ENCODE data around the gene SERPINH1.
A peak's percentile ranks its signal among the peaks of the same experiment; 100 is the strongest.

Gene SERPINH1

GRCh38 chr11:75527938-75528735 lies 33.9 kb upstream of the SERPINH1 start:
- no peaks in the 10 kb centered on the region for H3K36me3 ChIP-seq (replicated peaks)
- in situ Hi-C loops (cut with HindIII; ENCODE audit: low pct_ligation_motif_present, low sequenced_read_pairs), result no loop called here
- no peak overlapping the region for H3K27ac ChIP-seq
- no peak for DNase-seq
- H3K4me3 ChIP-seq (ENCODE audit: low read depth, low read length), result no peak overlapping the region
- H3K27me3 ChIP-seq (replicated peaks), result peaks cover 3% of the 10 kb centered on the region
- TF ChIP-seq CTCF (IDR thresholded peaks at IDR 0.05; ENCODE audit: low read depth, low read length, missing control alignments), result no peak

GRCh38 chr11:75530577-75530976 lies 31.5 kb upstream of the SERPINH1 start:
- in situ Hi-C loops (cut with HindIII; ENCODE audit: low pct_ligation_motif_present, low sequenced_read_pairs), result no loop called here
- no peaks in the 10 kb centered on the region for H3K27me3 ChIP-seq (replicated peaks)
- no peak for DNase-seq
- no peak overlapping the region for H3K4me3 ChIP-seq (ENCODE audit: low read depth, low read length)
- no peak overlapping the region for H3K27ac ChIP-seq
- no peak for TF ChIP-seq CTCF (IDR thresholded peaks at IDR 0.05; ENCODE audit: low read depth, low read length, missing control alignments)
- no peaks in the 10 kb centered on the region for H3K36me3 ChIP-seq (replicated peaks)

- H3K27ac ChIP-seq, result no peak overlapping the region
- DNase-seq, result no peak
- no peak overlapping the region for H3K4me3 ChIP-seq (ENCODE audit: low read depth, low read length)
- in situ Hi-C loops (cut with HindIII; ENCODE audit: low pct_ligation_motif_present, low sequenced_read_pairs), result no loop called here
- no peaks in the 10 kb centered on the region for H3K36me3 ChIP-seq (replicated peaks)
- TF ChIP-seq CTCF (IDR thresholded peaks at IDR 0.05; ENCODE audit: low read depth, low read length, missing control alignments), result no peak
- no peaks in the 10 kb centered on the region for H3K27me3 ChIP-seq (replicated peaks)
Observed at GRCh38 chr11:75531325-75531724, 30.7 kb upstream of the SERPINH1 start.

- TF ChIP-seq CTCF (IDR thresholded peaks at IDR 0.05; ENCODE audit: low read depth, low read length, missing control alignments), result peak; percentile 91
- DNase-seq, result peak; percentile 47
- in situ Hi-C loops (cut with HindIII; ENCODE audit: low pct_ligation_motif_present, low sequenced_read_pairs), result no loop called here
- Histone ChIP-seq H3K36me3 (replicated peaks) (no peaks in the 10 kb centered on the region), H3K27me3 (replicated peaks) (no peaks in the 10 kb centered on the region), H3K27ac (no peak overlapping the region), H3K4me3 (ENCODE audit: low read depth, low read length) (no peak overlapping the region)
Observed at GRCh38 chr11:75532200-75533048, 29.6 kb upstream of the SERPINH1 start.

GRCh38 chr11:75533896-75534258 lies 28.2 kb upstream of the SERPINH1 start:
- in situ Hi-C loops (cut with HindIII; ENCODE audit: low pct_ligation_motif_present, low sequenced_read_pairs), result no loop called here
- no peak for TF ChIP-seq CTCF (IDR thresholded peaks at IDR 0.05; ENCODE audit: low read depth, low read length, missing control alignments)
- Histone ChIP-seq H3K27ac (no peak overlapping the region), H3K4me3 (ENCODE audit: low read depth, low read length) (no peak overlapping the region), H3K27me3 (replicated peaks) (no peaks in the 10 kb centered on the region), H3K36me3 (replicated peaks) (no peaks in the 10 kb centered on the region)
- no peak for DNase-seq

All from brain microvascular endothelial cell (primary cell).